ENCODE data around the gene COBL.

The COBL gene

DNA sequence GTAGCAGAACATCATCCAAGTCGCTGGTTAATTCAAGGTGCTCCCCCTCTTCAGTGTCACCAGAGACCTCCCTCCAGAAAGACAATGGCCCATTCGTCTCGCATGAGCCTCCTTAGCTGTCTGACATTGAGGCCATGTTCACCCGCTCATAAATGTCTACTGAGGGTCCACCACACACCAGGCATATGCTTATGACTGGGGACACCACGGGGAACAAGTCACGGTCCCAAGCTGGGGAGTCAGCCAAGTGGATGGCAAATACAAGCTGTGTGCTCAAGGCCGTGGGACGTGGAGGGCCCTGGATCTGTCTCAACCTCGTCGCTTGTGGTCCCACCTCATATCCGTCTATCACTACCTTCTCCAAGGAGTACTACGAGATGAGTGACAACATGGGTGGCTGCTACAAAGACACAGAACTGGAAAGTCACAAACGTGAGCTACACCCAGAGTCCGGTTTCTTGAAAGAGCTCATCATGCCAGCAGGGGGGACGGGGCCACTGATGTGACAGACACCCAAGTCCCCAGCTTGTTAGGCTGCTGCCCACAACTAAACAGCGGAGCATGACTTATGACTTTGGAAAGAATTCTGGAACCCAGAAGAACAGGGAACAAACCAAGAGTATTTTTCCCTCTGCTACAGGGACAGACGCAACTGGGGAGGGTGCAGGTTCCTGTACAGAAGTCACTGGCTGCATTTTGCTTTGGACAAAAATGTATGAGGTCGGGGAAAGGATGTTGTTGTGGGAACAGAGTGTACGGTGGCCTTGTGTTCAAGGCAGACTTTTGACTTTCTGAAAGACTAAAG is 189.6 kb downstream of the COBL start:
- DNase-seq (ENCODE audit: insufficient read length, low spot score) (no peak), FAIRE-seq (no peak)
- no peak for TF ChIP-seq PAX5 (IDR thresholded peaks at IDR 0.05; ENCODE audit: insufficient read depth, low read length, severe bottlenecking)
- TF ChIP-seq POLR2A (IDR thresholded peaks at IDR 0.05; ENCODE audit: low read depth, low read length), result no peak
- TF ChIP-seq POU2F2 (IDR thresholded peaks at IDR 0.05; ENCODE audit: low read depth, low read length), result no peak
- TF ChIP-seq SPI1 (IDR thresholded peaks at IDR 0.05; ENCODE audit: low read depth, low read length), result no peak
- TF ChIP-seq POLR2AphosphoS5 (IDR thresholded peaks at IDR 0.05; ENCODE audit: low read depth, low read length), result no peak
- no peak for TF ChIP-seq TAF1 (IDR thresholded peaks at IDR 0.05; ENCODE audit: low read depth, low read length)

DNA sequence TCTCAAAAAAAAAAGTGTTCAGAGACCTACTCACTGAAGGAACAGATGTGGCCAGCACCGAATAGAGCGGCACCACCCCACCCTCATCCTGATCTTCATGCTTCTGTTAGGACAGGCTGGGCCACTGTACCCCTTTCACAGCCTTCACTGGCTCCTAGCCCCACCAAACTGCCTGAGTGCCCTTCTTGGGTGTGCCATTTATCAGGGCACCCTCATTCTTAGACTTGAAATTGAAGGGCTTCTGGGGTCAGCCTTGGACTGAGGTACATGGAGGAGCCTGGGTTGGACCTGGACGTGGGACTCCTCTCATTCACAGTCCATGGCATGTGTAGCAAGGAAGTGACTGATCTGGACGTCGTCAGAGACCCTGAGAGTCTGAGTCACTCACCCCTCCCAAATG is 190.3 kb downstream of the COBL start:
- FAIRE-seq (no peak), DNase-seq (ENCODE audit: insufficient read length, low spot score) (no peak)
- TF ChIP-seq POLR2A (IDR thresholded peaks at IDR 0.05; ENCODE audit: low read depth, low read length), result no peak
- no peak for TF ChIP-seq TAF1 (IDR thresholded peaks at IDR 0.05; ENCODE audit: low read depth, low read length)
- TF ChIP-seq POU2F2 (IDR thresholded peaks at IDR 0.05; ENCODE audit: low read depth, low read length), result no peak
- TF ChIP-seq PAX5 (IDR thresholded peaks at IDR 0.05; ENCODE audit: insufficient read depth, low read length, severe bottlenecking), result no peak
- TF ChIP-seq POLR2AphosphoS5 (IDR thresholded peaks at IDR 0.05; ENCODE audit: low read depth, low read length), result no peak
- TF ChIP-seq SPI1 (IDR thresholded peaks at IDR 0.05; ENCODE audit: low read depth, low read length), result no peak

DNA sequence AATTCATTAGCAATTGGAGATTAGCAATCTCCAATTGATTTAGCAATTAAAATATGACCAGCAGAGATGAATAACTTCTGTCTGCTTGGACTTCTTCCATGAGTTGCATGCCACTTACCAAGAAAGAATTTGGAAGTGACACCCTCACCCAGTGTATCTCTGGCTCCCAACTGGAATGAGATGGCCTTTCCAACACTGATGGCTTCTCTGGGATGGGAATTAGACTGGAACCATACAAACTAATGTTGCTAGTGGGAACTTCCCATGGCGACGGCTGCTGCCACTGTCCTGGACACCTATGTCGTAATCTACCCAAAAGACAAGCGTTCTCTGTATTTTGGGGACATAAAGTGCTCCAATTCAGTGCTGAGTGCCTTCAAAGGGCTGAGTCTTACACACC is 192.3 kb downstream of the COBL start:
- FAIRE-seq (no peak), DNase-seq (ENCODE audit: insufficient read length, low spot score) (no peak)
- TF ChIP-seq POU2F2 (IDR thresholded peaks at IDR 0.05; ENCODE audit: low read depth, low read length) (no peak), SPI1 (IDR thresholded peaks at IDR 0.05; ENCODE audit: low read depth, low read length) (no peak), POLR2AphosphoS5 (IDR thresholded peaks at IDR 0.05; ENCODE audit: low read depth, low read length) (no peak), PAX5 (IDR thresholded peaks at IDR 0.05; ENCODE audit: insufficient read depth, low read length, severe bottlenecking) (no peak), POLR2A (IDR thresholded peaks at IDR 0.05; ENCODE audit: low read depth, low read length) (no peak), TAF1 (IDR thresholded peaks at IDR 0.05; ENCODE audit: low read depth, low read length) (no peak)

DNA sequence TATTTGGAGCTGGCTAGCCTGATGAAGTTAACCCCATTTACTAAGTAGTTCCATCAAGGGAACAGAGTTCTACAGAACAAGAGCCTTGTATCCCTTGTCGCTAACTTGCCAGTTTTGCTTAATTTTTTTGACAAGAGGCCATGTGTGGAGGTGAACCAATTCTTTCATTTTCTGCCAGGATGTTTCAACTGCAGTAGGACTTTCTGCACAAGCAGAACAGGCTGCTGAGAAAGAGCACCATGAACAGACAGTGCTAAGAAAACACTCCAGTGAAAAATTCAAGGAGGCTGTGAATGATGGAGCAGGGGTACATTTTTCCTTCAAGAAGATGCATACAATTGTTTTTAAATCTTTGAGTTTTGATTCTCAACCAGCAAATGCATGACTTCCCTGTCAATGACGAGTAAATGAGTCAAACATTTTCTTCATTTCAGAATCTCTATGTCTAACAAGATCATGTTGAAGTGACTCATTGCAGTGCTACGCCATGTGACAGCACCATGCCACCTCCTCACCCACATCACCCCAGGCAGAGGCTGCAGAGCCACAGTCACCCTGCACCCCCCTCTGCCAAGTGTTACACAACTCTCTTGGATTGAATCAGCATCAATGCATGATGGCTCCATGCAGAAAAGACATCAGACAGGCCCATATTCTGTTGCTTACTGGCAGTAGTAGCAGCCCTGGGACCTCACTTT is 193.1 kb downstream of the COBL start:
- DNase-seq (ENCODE audit: insufficient read length, low spot score) (no peak), FAIRE-seq (no peak)
- TF ChIP-seq POLR2A (IDR thresholded peaks at IDR 0.05; ENCODE audit: low read depth, low read length) (no peak), SPI1 (IDR thresholded peaks at IDR 0.05; ENCODE audit: low read depth, low read length) (no peak), TAF1 (IDR thresholded peaks at IDR 0.05; ENCODE audit: low read depth, low read length) (no peak)

DNA sequence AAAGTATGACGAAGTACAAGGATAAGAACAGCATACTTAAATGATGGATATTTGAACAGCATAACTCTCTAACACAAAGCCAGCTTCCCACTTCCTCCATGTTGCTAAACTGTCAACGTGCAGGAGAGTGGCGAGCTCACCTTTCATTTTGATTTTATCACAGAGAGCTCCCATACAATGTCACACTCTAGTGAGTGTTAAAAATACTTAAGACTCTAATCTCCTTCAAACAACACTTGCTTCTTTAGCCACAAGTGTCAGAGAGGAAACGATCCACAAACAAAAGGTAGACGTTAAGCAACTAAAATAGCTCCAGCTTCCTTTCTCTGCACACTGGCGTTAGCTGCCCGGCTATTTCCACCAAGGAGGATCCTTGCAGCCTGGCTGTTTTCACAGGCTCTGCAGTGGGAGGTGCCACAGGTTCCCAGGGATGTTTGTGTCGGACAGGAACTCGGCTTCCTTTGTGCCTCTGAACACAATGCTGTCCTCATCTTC is 194.6 kb downstream of the COBL start:
- no peak for DNase-seq (ENCODE audit: insufficient read length, low spot score)
- no peak for FAIRE-seq
- TF ChIP-seq PAX5 (IDR thresholded peaks at IDR 0.05; ENCODE audit: insufficient read depth, low read length, severe bottlenecking) (no peak), TAF1 (IDR thresholded peaks at IDR 0.05; ENCODE audit: low read depth, low read length) (no peak), POLR2A (IDR thresholded peaks at IDR 0.05; ENCODE audit: low read depth, low read length) (no peak), POU2F2 (IDR thresholded peaks at IDR 0.05; ENCODE audit: low read depth, low read length) (no peak), SPI1 (IDR thresholded peaks at IDR 0.05; ENCODE audit: low read depth, low read length) (no peak), POLR2AphosphoS5 (IDR thresholded peaks at IDR 0.05; ENCODE audit: low read depth, low read length) (no peak)

DNA sequence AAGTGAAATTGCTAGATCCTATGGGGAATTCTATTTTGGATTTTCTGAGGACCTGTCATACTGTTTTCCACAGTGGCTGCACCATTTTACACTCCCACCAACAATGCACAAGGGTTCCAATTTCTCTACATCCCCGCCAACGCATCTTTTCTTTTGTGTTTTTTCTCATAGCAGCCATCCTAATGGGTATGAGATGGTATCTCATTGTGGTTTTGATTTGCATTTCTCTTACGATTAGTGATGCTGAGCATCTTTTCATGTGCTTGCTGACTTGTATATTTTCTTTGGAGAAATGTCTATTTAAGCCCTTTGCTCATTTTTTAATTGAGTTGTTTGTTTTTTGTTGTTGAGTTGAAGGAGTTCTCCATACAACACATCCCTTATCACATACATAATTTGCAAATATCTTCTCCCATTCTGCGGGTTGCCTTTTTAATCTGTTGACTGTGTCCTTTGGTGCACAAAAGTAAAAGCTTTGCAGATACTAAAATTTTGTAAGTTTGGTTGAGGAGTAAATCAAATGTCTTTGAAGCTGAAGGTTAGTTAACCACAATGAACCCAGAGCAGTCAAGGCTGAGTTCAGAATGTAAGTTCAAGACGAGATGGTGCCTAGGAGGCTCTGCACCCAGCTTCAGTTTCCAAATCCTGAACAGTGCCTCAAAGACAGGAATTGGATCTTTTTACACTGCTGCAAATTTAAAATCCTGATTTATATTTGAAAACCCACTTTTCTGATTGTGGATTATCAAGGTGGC is 195.4 kb downstream of the COBL start:
- no peak for DNase-seq (ENCODE audit: insufficient read length, low spot score)
- no peak for FAIRE-seq
- TF ChIP-seq PAX5 (IDR thresholded peaks at IDR 0.05; ENCODE audit: insufficient read depth, low read length, severe bottlenecking) (no peak), SPI1 (IDR thresholded peaks at IDR 0.05; ENCODE audit: low read depth, low read length) (no peak), POU2F2 (IDR thresholded peaks at IDR 0.05; ENCODE audit: low read depth, low read length) (no peak), POLR2A (IDR thresholded peaks at IDR 0.05; ENCODE audit: low read depth, low read length) (no peak)

DNA sequence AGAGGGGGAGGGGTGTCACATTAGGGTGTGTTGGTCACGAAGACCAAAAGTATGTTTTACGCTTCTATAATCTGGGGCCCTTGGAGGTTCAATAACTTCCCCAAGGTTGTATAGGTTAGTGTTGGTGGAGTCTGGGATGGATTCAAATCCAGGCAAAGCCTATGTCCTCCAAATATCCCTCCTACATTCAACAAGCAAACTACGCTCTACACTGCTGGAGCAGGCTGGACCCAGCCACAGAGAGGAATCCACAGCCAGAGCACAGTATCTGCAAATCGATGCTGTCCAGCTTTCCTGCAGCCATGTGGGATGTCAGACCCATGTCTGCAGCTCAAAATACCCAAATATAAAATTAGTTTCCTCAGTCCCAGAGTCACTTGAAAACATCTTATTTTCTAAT is 198.0 kb downstream of the COBL start:
- TF ChIP-seq POLR2AphosphoS5 (IDR thresholded peaks at IDR 0.05; ENCODE audit: low read depth, low read length) (no peak), PAX5 (IDR thresholded peaks at IDR 0.05; ENCODE audit: insufficient read depth, low read length, severe bottlenecking) (no peak), TAF1 (IDR thresholded peaks at IDR 0.05; ENCODE audit: low read depth, low read length) (no peak), POLR2A (IDR thresholded peaks at IDR 0.05; ENCODE audit: low read depth, low read length) (no peak), SPI1 (IDR thresholded peaks at IDR 0.05; ENCODE audit: low read depth, low read length) (no peak), POU2F2 (IDR thresholded peaks at IDR 0.05; ENCODE audit: low read depth, low read length) (no peak)
- no peak for FAIRE-seq
- no peak for DNase-seq (ENCODE audit: insufficient read length, low spot score)

DNA sequence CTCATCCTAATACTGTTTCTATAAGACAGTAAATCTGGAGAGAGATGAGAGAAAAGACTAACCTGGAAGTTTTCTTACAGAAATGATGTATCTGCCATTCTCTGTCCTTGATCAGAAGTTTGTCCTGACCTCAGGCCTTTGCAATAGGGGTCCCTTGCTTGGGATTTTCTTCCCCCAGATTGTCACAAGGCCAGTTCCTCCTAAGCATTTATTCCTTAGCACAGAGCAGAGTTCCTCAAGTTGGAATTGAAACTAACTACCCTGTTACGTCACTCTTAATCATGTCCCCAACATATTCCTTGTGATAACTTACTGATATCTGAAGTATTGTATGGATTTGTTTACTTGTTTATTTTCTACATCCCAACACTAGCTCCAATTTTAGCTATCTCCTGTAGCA is 202.1 kb downstream of the COBL start:
- DNase-seq (ENCODE audit: insufficient read length, low spot score), result no peak
- no peak for FAIRE-seq
- TF ChIP-seq POLR2A (IDR thresholded peaks at IDR 0.05; ENCODE audit: low read depth, low read length), result no peak
- TF ChIP-seq TAF1 (IDR thresholded peaks at IDR 0.05; ENCODE audit: low read depth, low read length), result no peak
- no peak for TF ChIP-seq POLR2AphosphoS5 (IDR thresholded peaks at IDR 0.05; ENCODE audit: low read depth, low read length)
- TF ChIP-seq POU2F2 (IDR thresholded peaks at IDR 0.05; ENCODE audit: low read depth, low read length), result no peak
- TF ChIP-seq SPI1 (IDR thresholded peaks at IDR 0.05; ENCODE audit: low read depth, low read length), result no peak
- no peak for TF ChIP-seq PAX5 (IDR thresholded peaks at IDR 0.05; ENCODE audit: insufficient read depth, low read length, severe bottlenecking)

DNA sequence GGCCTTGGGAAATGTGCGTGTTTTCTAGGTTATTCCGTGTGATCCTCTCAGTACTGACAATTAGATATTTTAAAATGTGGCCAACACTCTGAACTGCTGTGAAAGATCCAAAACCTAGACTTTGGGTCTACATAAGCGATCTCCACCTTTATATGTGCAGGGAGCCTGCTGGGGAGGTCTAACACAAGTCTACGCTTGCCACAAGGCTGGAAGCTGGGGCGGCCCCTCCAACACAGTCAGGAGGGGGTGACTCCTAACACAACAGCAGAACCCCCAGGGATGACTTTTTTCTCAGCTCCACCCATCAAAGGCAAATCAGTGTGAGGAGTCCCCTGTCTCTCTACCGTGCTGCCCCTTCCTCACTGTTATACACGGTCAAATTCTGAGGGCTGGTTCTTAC is 202.6 kb downstream of the COBL start:
- FAIRE-seq (no peak), DNase-seq (ENCODE audit: insufficient read length, low spot score) (no peak)
- TF ChIP-seq SPI1 (IDR thresholded peaks at IDR 0.05; ENCODE audit: low read depth, low read length) (no peak), PAX5 (IDR thresholded peaks at IDR 0.05; ENCODE audit: insufficient read depth, low read length, severe bottlenecking) (no peak), POU2F2 (IDR thresholded peaks at IDR 0.05; ENCODE audit: low read depth, low read length) (no peak), TAF1 (IDR thresholded peaks at IDR 0.05; ENCODE audit: low read depth, low read length) (no peak), POLR2A (IDR thresholded peaks at IDR 0.05; ENCODE audit: low read depth, low read length) (no peak), POLR2AphosphoS5 (IDR thresholded peaks at IDR 0.05; ENCODE audit: low read depth, low read length) (no peak)
